IMR-90 (cell line): ENCODE measurements around the gene KCNAB1. TPM values are rescaled to one million over a fixed set of nuclear protein-coding genes. Genes with fewer than 3 reads are reported as not detected.

Experiments used
- ATAC-seq: fragments of 200-7000 bp; cut with Tn5 transposase; 2 replicates; pipeline ENCODE4 v1.9.1; 2020; ENCODE audit warnings: low read depth, mild to moderate bottlenecking, moderate library complexity
- BruUV-seq: library from RNA; stranded (reverse); fragments of 400-500 nt; replicated peaks from 2 replicates; lab custom pipeline; 2021; lab: Mats Ljungman, UMichigan
- CTCF ChIA-PET: fragments of 300-600 bp; formaldehyde crosslinking; extraction: SDS; loops from one replicate; lab custom pipeline; 2021; ENCODE audit warnings: antibody characterized with exemption; lab: Yijun Ruan, JAX
- POLR2A ChIA-PET: fragments of 300-600 bp; sonication (Branson Sonifier 250); formaldehyde crosslinking; loops from one replicate; lab custom pipeline; 2022; ENCODE audit warnings: antibody characterized with exemption; ENCODE audit not compliant: unreplicated experiment; lab: Charles Lee
- DNase-seq: peaks from one replicate; pipeline ENCODE4 v3.0.0; 2013
- H2AFZ ChIP-seq: replicated peaks from 2 replicates; pipeline ENCODE3; 2013; ENCODE audit warnings: low read length, mild to moderate bottlenecking; ENCODE audit not compliant: poor library complexity
- H2AK5ac ChIP-seq: 2 replicates; pipeline ENCODE4 v1.6.1; 2013; ENCODE audit warnings: low read depth, low read length, inconsistent platforms
- H2AK9ac ChIP-seq: replicated peaks from 2 replicates; pipeline ENCODE3; 2013; ENCODE audit warnings: mild to moderate bottlenecking, low read depth, low read length, moderate library complexity; ENCODE audit not compliant: poor library complexity
- H2BK120ac ChIP-seq: 2 replicates; pipeline ENCODE4 v1.6.1; 2013; ENCODE audit warnings: low read depth, low read length, inconsistent platforms
- H2BK15ac ChIP-seq: 3 replicates; pipeline ENCODE4 v1.6.1; 2013; ENCODE audit warnings: low read depth, low read length, inconsistent platforms
- H2BK20ac ChIP-seq: 2 replicates; pipeline ENCODE4 v1.6.1; 2013; ENCODE audit warnings: low read depth, mild to moderate bottlenecking, inconsistent platforms, low read length, moderate library complexity
- H2BK5ac ChIP-seq: 2 replicates; pipeline ENCODE4 v1.6.1; 2013; ENCODE audit warnings: mild to moderate bottlenecking, low read depth, low read length, inconsistent platforms; ENCODE audit not compliant: poor library complexity, severe bottlenecking
- H3K14ac ChIP-seq: replicated peaks from 2 replicates; pipeline ENCODE4 v1.6.1; 2013; ENCODE audit warnings: low read depth, low read length, inconsistent platforms
- H3K18ac ChIP-seq: 2 replicates; pipeline ENCODE4 v1.6.1; 2013; ENCODE audit warnings: low read depth, low read length, control low read depth
- H3K23ac ChIP-seq: 2 replicates; pipeline ENCODE4 v1.6.1; 2013; ENCODE audit warnings: low read depth, low read length, inconsistent platforms
- H3K27ac ChIP-seq: 2 replicates; pipeline ENCODE4 v1.5.1; 2013; ENCODE audit warnings: mild to moderate bottlenecking, control low read depth, low read length; ENCODE audit not compliant: insufficient read depth
- H3K27me3 ChIP-seq: 2 replicates; pipeline ENCODE4 v1.6.1; 2013; ENCODE audit warnings: low read length; ENCODE audit not compliant: control insufficient read depth, insufficient read depth
- H3K36me3 ChIP-seq: 2 replicates; pipeline ENCODE4 v1.6.1; 2013; ENCODE audit warnings: low read length, mixed read lengths; ENCODE audit not compliant: control insufficient read depth, insufficient read depth
- H3K4ac ChIP-seq: 2 replicates; pipeline ENCODE4 v1.6.1; 2013; ENCODE audit warnings: low read depth, low read length, inconsistent platforms
- H3K4me1 ChIP-seq: 2 replicates; pipeline ENCODE4 v1.6.1; 2013; ENCODE audit warnings: low read length, mixed read lengths; ENCODE audit not compliant: control insufficient read depth, insufficient read depth
- H3K4me2 ChIP-seq: 2 replicates; pipeline ENCODE4 v1.6.1; 2013; ENCODE audit warnings: low read depth, mild to moderate bottlenecking, control low read depth, low read length, moderate library complexity
- H3K4me3 ChIP-seq: 2 replicates; pipeline ENCODE4 v1.5.1; 2013; ENCODE audit warnings: low read depth, mild to moderate bottlenecking, control low read depth, low read length, moderate library complexity; ENCODE audit not compliant: insufficient read depth
- H3K56ac ChIP-seq: 2 replicates; pipeline ENCODE4 v1.6.1; 2013; ENCODE audit warnings: low read length, inconsistent platforms; ENCODE audit not compliant: insufficient read depth; ENCODE audit errors: extremely low read depth
- H3K79me1 ChIP-seq, 2 experiments: 2 replicates each; pipeline ENCODE4 v1.6.1; 2013; ENCODE audit warnings: low read length in 2 of 2, inconsistent platforms in 1 of 2, low read depth in 1 of 2
- H3K9ac ChIP-seq: 2 replicates; pipeline ENCODE4 v1.6.1; 2013; ENCODE audit warnings: low read depth, low read length, control low read depth
- H3K9me1 ChIP-seq: 2 replicates; pipeline ENCODE4 v1.6.1; 2013; ENCODE audit warnings: low read length, inconsistent platforms; ENCODE audit not compliant: insufficient read depth
- H3K9me3 ChIP-seq: 2 replicates; pipeline ENCODE4 v1.6.1; 2013; ENCODE audit warnings: low read length; ENCODE audit not compliant: control insufficient read depth, insufficient read depth
- H4K20me1 ChIP-seq: 2 replicates; pipeline ENCODE4 v1.6.1; 2013; ENCODE audit warnings: low read length, inconsistent platforms; ENCODE audit not compliant: insufficient read depth
- H4K5ac ChIP-seq: 2 replicates; pipeline ENCODE4 v1.6.1; 2013; ENCODE audit warnings: mild to moderate bottlenecking, low read depth, low read length, control low read depth
- H4K8ac ChIP-seq, 2 experiments: 2 replicates each; pipeline ENCODE4 v1.6.1; 2013; ENCODE audit warnings: low read depth in 2 of 2, low read length in 2 of 2, control low read depth in 1 of 2, inconsistent platforms in 1 of 2
- H4K91ac ChIP-seq: 2 replicates; pipeline ENCODE4 v1.6.1; 2013; ENCODE audit warnings: low read depth, low read length, inconsistent platforms; ENCODE audit not compliant: insufficient read depth
- BHLHE40 ChIP-seq: fragments of 150-350 bp; IDR thresholded peaks from 2 replicates; pipeline ENCODE4 v1.6.1; 2016; ENCODE audit warnings: mild to moderate bottlenecking, low read depth, low read length
- CEBPB ChIP-seq: IDR thresholded peaks from 2 replicates; pipeline ENCODE4 v1.6.1; 2012; ENCODE audit warnings: low read depth, low read length, improper control_type of control experiment
- CHD1 ChIP-seq: IDR thresholded peaks from 2 replicates; pipeline ENCODE4 v1.6.1; 2012; ENCODE audit warnings: low read depth, low read length, improper control_type of control experiment
- CTCF ChIP-seq: conservative IDR thresholded peaks from 2 replicates; pipeline ENCODE4 v1.5.1; 2012; ENCODE audit warnings: mild to moderate bottlenecking, low read depth, low read length, improper control_type of control experiment
- ELK1 ChIP-seq: fragments of 150-350 bp; IDR thresholded peaks from 2 replicates; pipeline ENCODE4 v1.6.1; 2016; ENCODE audit warnings: low read depth, mild to moderate bottlenecking, low read length, moderate library complexity, borderline replicate concordance
- FOS ChIP-seq: fragments of 150-350 bp; IDR thresholded peaks from 2 replicates; pipeline ENCODE4 v1.6.1; 2016; ENCODE audit warnings: low read depth, low read length
- MAFK ChIP-seq: IDR thresholded peaks from 2 replicates; pipeline ENCODE4 v1.6.1; 2012; ENCODE audit warnings: low read depth, low read length, improper control_type of control experiment
- MAZ ChIP-seq: IDR thresholded peaks from 2 replicates; pipeline ENCODE4 v1.6.1; 2012; ENCODE audit warnings: low read depth, mild to moderate bottlenecking, low read length, improper control_type of control experiment, moderate library complexity, borderline replicate concordance
- MXI1 ChIP-seq: IDR thresholded peaks from 2 replicates; pipeline ENCODE4 v1.6.1; 2012; ENCODE audit warnings: low read depth, mild to moderate bottlenecking, low read length, moderate library complexity, borderline replicate concordance
- NFE2L2 ChIP-seq: fragments of 150-350 bp; IDR thresholded peaks from 2 replicates; pipeline ENCODE4 v1.6.1; 2016; ENCODE audit warnings: low read depth, mild to moderate bottlenecking, low read length
- POLR2A ChIP-seq: IDR thresholded peaks from 2 replicates; pipeline ENCODE4 v1.6.1; 2012; ENCODE audit warnings: mild to moderate bottlenecking, low read depth, low read length
- RAD21 ChIP-seq: IDR thresholded peaks from 2 replicates; pipeline ENCODE4 v1.6.1; 2012; ENCODE audit warnings: low read length, improper control_type of control experiment
- RCOR1 ChIP-seq: IDR thresholded peaks from 2 replicates; pipeline ENCODE4 v1.6.1; 2012; ENCODE audit warnings: mild to moderate bottlenecking, low read length, improper control_type of control experiment; ENCODE audit not compliant: insufficient replicate concordance
- RFX5 ChIP-seq: IDR thresholded peaks from 2 replicates; pipeline ENCODE4 v1.8.0; 2012; ENCODE audit warnings: low read depth, mild to moderate bottlenecking, low read length, moderate library complexity
- SMC3 ChIP-seq: fragments of 150-350 bp; IDR thresholded peaks from 2 replicates; pipeline ENCODE4 v1.6.1; 2016; ENCODE audit warnings: low read depth, mild to moderate bottlenecking, antibody characterized with exemption, low read length, moderate library complexity
- WGBS, 2 experiments: methylation state at CpG; one replicate each; pipeline versions ENCODE4 v1.1.5 to v1.1.7; 2013; ENCODE audit warnings: missing lambda C conversion rate in 2 of 2; ENCODE audit not compliant: insufficient read length in 1 of 2; ENCODE audit errors: extremely low coverage in 2 of 2; 5-methylcytosine and 5-hydroxymethylcytosine counted together
- dilution Hi-C: fragments of 300-500 bp; cut with HindIII; formaldehyde crosslinking; loops from one replicate; pipeline ENCODE4 v1.14.3; 2018; ENCODE audit warnings: low sequenced_read_pairs; ENCODE audit not compliant: unreplicated experiment
- in situ Hi-C: fragments of 300-500 bp; cut with MboI; formaldehyde crosslinking; loops from 3 replicates; pipeline ENCODE4 v1.14.3; 2019; ENCODE audit warnings: low sequenced_read_pairs, inconsistent platforms, mixed read lengths
- intact Hi-C: fragments of 100-400 bp; cut with micrococcal nuclease; formaldehyde crosslinking; loops from 2 replicates; pipeline ENCODE4 v1.10.0; 2022
- polyA plus RNA-seq, 3 experiments: library from polyadenylated mRNA; depleted of rRNA; stranded (reverse); fragments of >200 nt; gene quantifications; 2 replicates each; pipeline ENCODE4 v1.2.3, GENCODE V29; 2012; ENCODE audit warnings: low replicate concordance in 1 of 3
- total RNA-seq: library from RNA; depleted of rRNA; stranded (reverse); fragments of >200 nt; gene quantifications from 2 replicates; pipeline ENCODE4 v1.2.3, GENCODE V29; 2012
- TF ChIP-seq, protein P1 (sequence below): fragments of 150-350 bp; IDR thresholded peaks from 2 replicates; pipeline ENCODE4 v1.6.1; 2017; ENCODE audit warnings: mild to moderate bottlenecking, antibody characterized with exemption, low read length, low read depth

Gene KCNAB1
- total and polyA plus RNA-seq, 2 of the 4 experiments (the other 2 are of a cell fraction), result under 0.01 to 0.07 TPM

GRCh38 chr3:156429125-156429524 lies 308.7 kb downstream of the KCNAB1 start:
- no peaks in the 10 kb centered on the region for H3K9me3 ChIP-seq
- POLR2A ChIA-PET, result no interaction called here

More at GRCh38 chr3:156429125-156429524, 308.7 kb downstream of the KCNAB1 start:
- no peak overlapping the region for H3K4ac ChIP-seq
- H4K91ac ChIP-seq, result no peak overlapping the region
- no peak overlapping the region for H3K4me3 ChIP-seq
- TF ChIP-seq CHD1, result no peak
- TF ChIP-seq CTCF, result no peak
- TF ChIP-seq MAZ, result no peak
- TF ChIP-seq FOS, result no peak
- TF ChIP-seq MAFK, result no peak
- TF ChIP-seq BHLHE40, result no peak
- TF ChIP-seq ELK1, result no peak
- TF ChIP-seq POLR2A, result no peak
- no peak for TF ChIP-seq MXI1
- no peak for TF ChIP-seq SMC3
- TF ChIP-seq RAD21, result no peak
- TF ChIP-seq RCOR1, result no peak
- TF ChIP-seq CEBPB, result no peak
- no peak for TF ChIP-seq NFE2L2
- no peak for TF ChIP-seq RFX5
- TF ChIP-seq, protein P1, sequence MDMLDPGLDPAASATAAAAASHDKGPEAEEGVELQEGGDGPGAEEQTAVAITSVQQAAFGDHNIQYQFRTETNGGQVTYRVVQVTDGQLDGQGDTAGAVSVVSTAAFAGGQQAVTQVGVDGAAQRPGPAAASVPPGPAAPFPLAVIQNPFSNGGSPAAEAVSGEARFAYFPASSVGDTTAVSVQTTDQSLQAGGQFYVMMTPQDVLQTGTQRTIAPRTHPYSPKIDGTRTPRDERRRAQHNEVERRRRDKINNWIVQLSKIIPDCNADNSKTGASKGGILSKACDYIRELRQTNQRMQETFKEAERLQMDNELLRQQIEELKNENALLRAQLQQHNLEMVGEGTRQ, result no peak
- H4K8ac ChIP-seq, result no peak overlapping the region
- no peak overlapping the region for H3K27ac ChIP-seq
- no peak overlapping the region for H2BK120ac ChIP-seq
- no peak overlapping the region for H3K4me2 ChIP-seq
- BruUV-seq, result no TSS peak
- H3K27me3 ChIP-seq, result peaks cover 7% of the 10 kb centered on the region
- no peaks in the 10 kb centered on the region for H3K36me3 ChIP-seq
- in situ Hi-C loops, result no loop called here
- no peak overlapping the region for H3K14ac ChIP-seq
- dilution Hi-C loops, result no loop called here
- H2BK5ac ChIP-seq, result no peak overlapping the region
- ATAC-seq (no peak), DNase-seq (no peak)
- H3K56ac ChIP-seq, result no peak overlapping the region
- CTCF ChIA-PET, result no interaction called here
- no peak overlapping the region for H3K23ac ChIP-seq
- no peaks in the 10 kb centered on the region for H4K20me1 ChIP-seq
- no peak overlapping the region for H3K9ac ChIP-seq
- H3K4me1 ChIP-seq, result no peaks in the 10 kb centered on the region
- H2AFZ ChIP-seq, result no peak overlapping the region
- no peak overlapping the region for H2AK9ac ChIP-seq
- no peak overlapping the region for H3K18ac ChIP-seq
- H2BK15ac ChIP-seq, result no peak overlapping the region
- no CpG with 5 or more reads among the region's 4 CpGs for WGBS, 2 experiments
- H2BK20ac ChIP-seq, result no peak overlapping the region
- no peaks in the 10 kb centered on the region for H3K79me1 ChIP-seq
- intact Hi-C loops, result no loop called here
- no peak overlapping the region for H4K5ac ChIP-seq
- no peaks in the 10 kb centered on the region for H3K9me1 ChIP-seq
- H2AK5ac ChIP-seq, result no peak overlapping the region
